Liver (tissue), 9 donors: ENCODE results near the gene NCLN. TPM values are rescaled to one million over a fixed set of nuclear protein-coding genes. Genes with fewer than 3 reads are reported as not detected.

Experiments used
- DNase-seq: peaks from one replicate; pipeline ENCODE4 v3.0.0-alpha.2; 2017; ENCODE audit warnings: low spot score
- H3K27ac ChIP-seq, 2 donors: one replicate each; pipeline ENCODE4 v1.7.0; 2013; ENCODE audit warnings: inconsistent platforms in 2 of 2, low read length in 2 of 2, control low read depth in 1 of 2, low read depth in 1 of 2, mild to moderate bottlenecking in 1 of 2
- H3K27me3 ChIP-seq, 4 donors: one replicate each; pipeline versions ENCODE4 v1.6.1 to v1.7.0; 2013; ENCODE audit warnings: low read length in 3 of 4, inconsistent platforms in 1 of 4, mild to moderate bottlenecking in 1 of 4, moderate library complexity in 1 of 4; ENCODE audit not compliant: control insufficient read depth in 4 of 4, insufficient read depth in 4 of 4
- H3K36me3 ChIP-seq, 4 donors: one replicate each; pipeline versions ENCODE4 v1.6.1 to v1.7.0; 2013; ENCODE audit warnings: low read length in 3 of 4, mild to moderate bottlenecking in 3 of 4, low read depth in 1 of 4, moderate library complexity in 1 of 4; ENCODE audit not compliant: control insufficient read depth in 4 of 4, insufficient read depth in 3 of 4
- H3K4me1 ChIP-seq, 4 donors: one replicate each; pipeline versions ENCODE4 v1.6.1 to v1.7.0; 2013; ENCODE audit warnings: low read length in 3 of 4, mild to moderate bottlenecking in 3 of 4, moderate library complexity in 1 of 4; ENCODE audit not compliant: control insufficient read depth in 4 of 4, insufficient read depth in 4 of 4
- H3K4me3 ChIP-seq, 3 donors: one replicate each; pipeline versions ENCODE4 v1.6.1 to v1.7.0; 2013; ENCODE audit warnings: low read length in 3 of 3, control low read depth in 1 of 3, low read depth in 1 of 3, mild to moderate bottlenecking in 1 of 3
- H3K9ac ChIP-seq, 2 donors: one replicate each; pipeline ENCODE4 v1.7.0; 2013; ENCODE audit warnings: low read length in 2 of 2, mild to moderate bottlenecking in 2 of 2, moderate library complexity in 2 of 2, control low read depth in 1 of 2, low read depth in 1 of 2
- H3K9me3 ChIP-seq, 4 donors: one replicate each; pipeline versions ENCODE4 v1.6.1 to v1.7.0; 2013; ENCODE audit warnings: low read length in 3 of 4; ENCODE audit not compliant: control insufficient read depth in 4 of 4
- EGR1 ChIP-seq, 2 donors: IDR thresholded peaks; 2 replicates each; pipeline ENCODE4 v1.6.1; 2016 to 2018; ENCODE audit warnings: antibody characterized with exemption in 2 of 2, low read depth in 2 of 2
- FOXA1 ChIP-seq: IDR thresholded peaks from 2 replicates; pipeline ENCODE4 v1.6.1; 2016; ENCODE audit warnings: antibody characterized with exemption
- FOXA2 ChIP-seq: IDR thresholded peaks from 2 replicates; pipeline ENCODE4 v1.6.1; 2016; ENCODE audit warnings: antibody characterized with exemption
- GABPA ChIP-seq, 2 donors: IDR thresholded peaks in 1 of 2; conservative IDR thresholded peaks in 1 of 2; 2 replicates each; pipeline ENCODE4 v1.6.1; 2016; ENCODE audit warnings: antibody characterized with exemption in 2 of 2, mild to moderate bottlenecking in 1 of 2, moderate library complexity in 1 of 2
- HNF4A ChIP-seq, 2 donors: conservative IDR thresholded peaks; 2 replicates each; pipeline ENCODE4 v1.6.1; 2016; ENCODE audit warnings: antibody characterized with exemption in 2 of 2, mild to moderate bottlenecking in 2 of 2
- HNF4G ChIP-seq: IDR thresholded peaks from 2 replicates; pipeline ENCODE4 v1.6.1; 2016; ENCODE audit warnings: antibody characterized with exemption
- JUND ChIP-seq, 2 donors: IDR thresholded peaks; 2 replicates each; pipeline ENCODE4 v1.6.1; 2016; ENCODE audit warnings: antibody characterized with exemption in 2 of 2
- NR2F2 ChIP-seq: IDR thresholded peaks from 2 replicates; pipeline ENCODE4 v1.6.1; 2016; ENCODE audit warnings: antibody characterized with exemption
- RAD21 ChIP-seq, 2 donors: IDR thresholded peaks; 2 replicates each; pipeline ENCODE4 v1.6.1; 2016; ENCODE audit warnings: antibody characterized with exemption in 2 of 2, mild to moderate bottlenecking in 2 of 2
- RXRA ChIP-seq, 2 donors: IDR thresholded peaks; 2 replicates each; pipeline ENCODE4 v1.6.1; 2017 to 2018; ENCODE audit warnings: antibody characterized with exemption in 2 of 2, mild to moderate bottlenecking in 1 of 2
- SP1 ChIP-seq: IDR thresholded peaks from 2 replicates; pipeline ENCODE4 v1.6.1; 2018; ENCODE audit warnings: antibody characterized with exemption, mild to moderate bottlenecking
- TAF1 ChIP-seq: conservative IDR thresholded peaks from 2 replicates; pipeline ENCODE4 v1.6.1; 2016; ENCODE audit warnings: antibody characterized with exemption, mild to moderate bottlenecking
- YY1 ChIP-seq: IDR thresholded peaks from 2 replicates; pipeline ENCODE4 v1.6.1; 2016; ENCODE audit warnings: antibody characterized with exemption, mild to moderate bottlenecking
- WGBS: extraction: QIAGEN DNeasy Blood & Tissue Kit; methylation state at CpG from one replicate; pipeline ENCODE4 v1.1.7; 2013; 5-methylcytosine and 5-hydroxymethylcytosine counted together
- polyA plus RNA-seq, 2 donors: library from polyadenylated mRNA; stranded (reverse) in 1 of 2; unstranded in 1 of 2; fragments of 200-250 nt in 1 of 2; fragments of >200 nt in 1 of 2; fragmentation: Nextera tagmentation in 1 of 2; extraction: Ambion mirVana in 1 of 2; gene quantifications; one replicate each; pipeline versions ENCODE4 v1.2.1 to v1.2.3, GENCODE V29; 2013 to 2015
- total RNA-seq, 2 donors: library from RNA; depleted of rRNA; stranded (reverse); fragments of >200 nt; gene quantifications; one replicate each; pipeline ENCODE4 v1.2.3, GENCODE V29; 2014
- TF ChIP-seq, protein P1 (sequence below): IDR thresholded peaks from 2 replicates; pipeline ENCODE4 v1.6.1; 2016; ENCODE audit warnings: antibody characterized with exemption
- TF ChIP-seq, protein P2 (sequence below): IDR thresholded peaks from 2 replicates; pipeline ENCODE4 v1.6.1; 2016; ENCODE audit warnings: antibody characterized with exemption
- TF ChIP-seq, protein P3 (sequence below): IDR thresholded peaks from 2 replicates; pipeline ENCODE4 v1.6.1; 2016; ENCODE audit warnings: antibody characterized with exemption, mild to moderate bottlenecking
- TF ChIP-seq, protein P4 (sequence below): fragments of 150-350 bp; IDR thresholded peaks from 2 replicates; pipeline ENCODE4 v1.5.1; 2017; ENCODE audit warnings: improper control_type of control experiment, low read depth, low read length; ENCODE audit not compliant: missing input control
- TF ChIP-seq, protein P5 (sequence below): IDR thresholded peaks from 2 replicates; pipeline ENCODE4 v1.6.1; 2016; ENCODE audit warnings: antibody characterized with exemption
- donor health status: healthy.
- donor health status: healthy.
- donor health status: healthy.
- donor health status: healthy.
- donor health status: healthy.

The NCLN gene
- total and polyA plus RNA-seq, 4 donors = 29.5 to 50.8 (median 38.4) TPM

DNA sequence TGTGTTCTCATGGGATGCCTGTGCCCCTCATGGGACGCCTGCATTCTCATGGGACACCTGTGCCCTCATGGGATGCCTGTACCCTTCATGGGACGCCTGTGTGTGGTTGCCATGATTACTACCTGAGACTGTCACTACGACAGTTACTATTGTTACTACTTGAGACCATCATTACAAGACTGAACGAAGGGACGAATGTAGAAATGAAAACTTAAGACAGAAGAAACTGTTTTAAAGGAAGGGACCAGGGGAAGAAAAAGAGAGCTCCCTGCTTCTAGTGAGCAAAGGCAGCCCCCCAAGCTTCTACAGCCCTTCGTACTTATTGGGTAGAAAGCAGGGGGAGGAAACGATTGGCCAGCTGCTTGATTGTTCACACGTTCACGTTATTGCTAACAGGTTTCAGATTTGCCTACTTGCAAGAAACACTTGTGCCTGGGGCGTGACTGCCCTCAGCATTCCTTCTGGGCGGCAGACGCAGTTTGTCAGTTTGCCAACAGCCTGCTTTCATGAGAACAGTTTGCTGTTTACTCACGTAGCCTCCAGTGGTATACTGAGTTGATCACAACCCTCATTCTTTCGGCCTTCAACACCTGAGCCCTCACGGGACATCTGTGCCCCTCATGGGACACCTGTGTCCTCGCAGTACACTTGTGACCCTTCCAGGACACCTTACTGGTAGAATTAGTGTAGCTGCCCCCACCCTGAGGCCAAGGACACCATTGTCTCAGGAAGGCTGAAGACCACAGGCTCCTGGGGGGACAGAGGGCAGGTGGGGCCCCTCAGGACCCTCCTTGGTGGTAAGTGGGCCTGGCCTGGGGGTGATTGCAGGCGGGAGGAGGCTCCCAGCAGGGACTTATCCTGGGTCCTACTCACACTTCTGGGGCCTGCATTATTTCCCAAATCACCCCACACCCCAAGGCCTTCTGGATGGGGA lies 9.7 kb upstream of the NCLN start:
- H3K36me3 ChIP-seq = no peaks in the 10 kb centered on the region
- peak overlapping the region in 1 of 2 donors; percentile 0 for H3K27ac ChIP-seq
- H3K9me3 ChIP-seq = no peaks in the 10 kb centered on the region
- no peak overlapping the region for H3K9ac ChIP-seq
- TF ChIP-seq, protein P1, sequence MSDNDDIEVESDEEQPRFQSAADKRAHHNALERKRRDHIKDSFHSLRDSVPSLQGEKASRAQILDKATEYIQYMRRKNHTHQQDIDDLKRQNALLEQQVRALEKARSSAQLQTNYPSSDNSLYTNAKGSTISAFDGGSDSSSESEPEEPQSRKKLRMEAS = no peak
- TF ChIP-seq HNF4G (no peak), EGR1 (IDR thresholded peaks at IDR 0.05; ENCODE audit: low read depth in 2 of 2) (no peak), JUND (IDR thresholded peaks at IDR 0.05) (no peak), GABPA (IDR thresholded peaks at IDR 0.05 in 1 of 2, conservative IDR thresholded peaks at IDR 0.05 in 1 of 2) (no peak), TAF1 (no peak), FOXA1 (no peak), RXRA (IDR thresholded peaks at IDR 0.05) (no peak), RAD21 (IDR thresholded peaks at IDR 0.05) (no peak), NR2F2 (no peak), SP1 (no peak), YY1 (no peak), HNF4A (conservative IDR thresholded peaks at IDR 0.05) (no peak), FOXA2 (no peak)
- TF ChIP-seq, protein P2, sequence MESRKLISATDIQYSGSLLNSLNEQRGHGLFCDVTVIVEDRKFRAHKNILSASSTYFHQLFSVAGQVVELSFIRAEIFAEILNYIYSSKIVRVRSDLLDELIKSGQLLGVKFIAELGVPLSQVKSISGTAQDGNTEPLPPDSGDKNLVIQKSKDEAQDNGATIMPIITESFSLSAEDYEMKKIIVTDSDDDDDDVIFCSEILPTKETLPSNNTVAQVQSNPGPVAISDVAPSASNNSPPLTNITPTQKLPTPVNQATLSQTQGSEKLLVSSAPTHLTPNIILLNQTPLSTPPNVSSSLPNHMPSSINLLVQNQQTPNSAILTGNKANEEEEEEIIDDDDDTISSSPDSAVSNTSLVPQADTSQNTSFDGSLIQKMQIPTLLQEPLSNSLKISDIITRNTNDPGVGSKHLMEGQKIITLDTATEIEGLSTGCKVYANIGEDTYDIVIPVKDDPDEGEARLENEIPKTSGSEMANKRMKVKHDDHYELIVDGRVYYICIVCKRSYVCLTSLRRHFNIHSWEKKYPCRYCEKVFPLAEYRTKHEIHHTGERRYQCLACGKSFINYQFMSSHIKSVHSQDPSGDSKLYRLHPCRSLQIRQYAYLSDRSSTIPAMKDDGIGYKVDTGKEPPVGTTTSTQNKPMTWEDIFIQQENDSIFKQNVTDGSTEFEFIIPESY = no peak
- TF ChIP-seq, protein P3, sequence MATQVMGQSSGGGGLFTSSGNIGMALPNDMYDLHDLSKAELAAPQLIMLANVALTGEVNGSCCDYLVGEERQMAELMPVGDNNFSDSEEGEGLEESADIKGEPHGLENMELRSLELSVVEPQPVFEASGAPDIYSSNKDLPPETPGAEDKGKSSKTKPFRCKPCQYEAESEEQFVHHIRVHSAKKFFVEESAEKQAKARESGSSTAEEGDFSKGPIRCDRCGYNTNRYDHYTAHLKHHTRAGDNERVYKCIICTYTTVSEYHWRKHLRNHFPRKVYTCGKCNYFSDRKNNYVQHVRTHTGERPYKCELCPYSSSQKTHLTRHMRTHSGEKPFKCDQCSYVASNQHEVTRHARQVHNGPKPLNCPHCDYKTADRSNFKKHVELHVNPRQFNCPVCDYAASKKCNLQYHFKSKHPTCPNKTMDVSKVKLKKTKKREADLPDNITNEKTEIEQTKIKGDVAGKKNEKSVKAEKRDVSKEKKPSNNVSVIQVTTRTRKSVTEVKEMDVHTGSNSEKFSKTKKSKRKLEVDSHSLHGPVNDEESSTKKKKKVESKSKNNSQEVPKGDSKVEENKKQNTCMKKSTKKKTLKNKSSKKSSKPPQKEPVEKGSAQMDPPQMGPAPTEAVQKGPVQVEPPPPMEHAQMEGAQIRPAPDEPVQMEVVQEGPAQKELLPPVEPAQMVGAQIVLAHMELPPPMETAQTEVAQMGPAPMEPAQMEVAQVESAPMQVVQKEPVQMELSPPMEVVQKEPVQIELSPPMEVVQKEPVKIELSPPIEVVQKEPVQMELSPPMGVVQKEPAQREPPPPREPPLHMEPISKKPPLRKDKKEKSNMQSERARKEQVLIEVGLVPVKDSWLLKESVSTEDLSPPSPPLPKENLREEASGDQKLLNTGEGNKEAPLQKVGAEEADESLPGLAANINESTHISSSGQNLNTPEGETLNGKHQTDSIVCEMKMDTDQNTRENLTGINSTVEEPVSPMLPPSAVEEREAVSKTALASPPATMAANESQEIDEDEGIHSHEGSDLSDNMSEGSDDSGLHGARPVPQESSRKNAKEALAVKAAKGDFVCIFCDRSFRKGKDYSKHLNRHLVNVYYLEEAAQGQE = no peak
- TF ChIP-seq, protein P4, sequence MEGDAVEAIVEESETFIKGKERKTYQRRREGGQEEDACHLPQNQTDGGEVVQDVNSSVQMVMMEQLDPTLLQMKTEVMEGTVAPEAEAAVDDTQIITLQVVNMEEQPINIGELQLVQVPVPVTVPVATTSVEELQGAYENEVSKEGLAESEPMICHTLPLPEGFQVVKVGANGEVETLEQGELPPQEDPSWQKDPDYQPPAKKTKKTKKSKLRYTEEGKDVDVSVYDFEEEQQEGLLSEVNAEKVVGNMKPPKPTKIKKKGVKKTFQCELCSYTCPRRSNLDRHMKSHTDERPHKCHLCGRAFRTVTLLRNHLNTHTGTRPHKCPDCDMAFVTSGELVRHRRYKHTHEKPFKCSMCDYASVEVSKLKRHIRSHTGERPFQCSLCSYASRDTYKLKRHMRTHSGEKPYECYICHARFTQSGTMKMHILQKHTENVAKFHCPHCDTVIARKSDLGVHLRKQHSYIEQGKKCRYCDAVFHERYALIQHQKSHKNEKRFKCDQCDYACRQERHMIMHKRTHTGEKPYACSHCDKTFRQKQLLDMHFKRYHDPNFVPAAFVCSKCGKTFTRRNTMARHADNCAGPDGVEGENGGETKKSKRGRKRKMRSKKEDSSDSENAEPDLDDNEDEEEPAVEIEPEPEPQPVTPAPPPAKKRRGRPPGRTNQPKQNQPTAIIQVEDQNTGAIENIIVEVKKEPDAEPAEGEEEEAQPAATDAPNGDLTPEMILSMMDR = no peak
- TF ChIP-seq, protein P5, sequence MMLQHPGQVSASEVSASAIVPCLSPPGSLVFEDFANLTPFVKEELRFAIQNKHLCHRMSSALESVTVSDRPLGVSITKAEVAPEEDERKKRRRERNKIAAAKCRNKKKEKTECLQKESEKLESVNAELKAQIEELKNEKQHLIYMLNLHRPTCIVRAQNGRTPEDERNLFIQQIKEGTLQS = no peak
- WGBS = 71% methylated on average over 17 of the region's 17 CpGs
- DNase-seq = no peak
- H3K27me3 ChIP-seq = no peaks in the 10 kb centered on the region
- H3K4me3 ChIP-seq = no peak overlapping the region
- peaks cover 0 to 4% (median under 1%) of the 10 kb centered on the region in 4 donors for H3K4me1 ChIP-seq
